Stimulated activated CD4-positive, alpha-beta T cell treated with anti-CD3 and anti-CD28 coated beads, Interleukin-15, amount 100 ng/mL, for 48 hours (primary cell): ENCODE measurements around the gene RREB1.

Experiments
- DNase-seq, 2 donors: peaks; one replicate each; pipeline ENCODE4 v3.0.0-alpha.2; 2020; ENCODE audit warnings: low read depth in 2 of 2

The RREB1 gene

DNA sequence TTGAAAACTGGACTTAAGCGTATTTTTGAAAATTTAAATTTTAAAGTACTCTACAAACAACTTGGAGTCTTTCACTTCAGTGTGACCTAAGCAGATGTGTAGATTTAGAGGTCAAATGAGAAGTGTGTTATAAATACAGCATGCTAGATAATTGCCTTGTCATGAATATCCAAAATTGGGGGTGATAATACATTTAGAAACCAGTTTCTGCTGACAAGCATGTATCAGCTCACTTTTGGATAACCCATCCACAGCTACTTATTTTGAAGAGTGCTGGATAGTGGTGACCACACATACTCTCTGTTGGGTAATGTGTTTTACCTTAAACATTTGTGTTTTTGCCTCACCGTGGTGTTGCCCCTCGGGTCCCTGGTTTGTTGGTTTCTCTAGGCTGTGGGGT is 14.9 kb downstream of the RREB1 start:
- DNase-seq = no peak

GRCh38 chr6:7124114-7124513 is 16.4 kb downstream of the RREB1 start:
- DNase-seq = no peak

GRCh38 chr6:7124636-7125035 is 16.9 kb downstream of the RREB1 start:
- no peak for DNase-seq

GRCh38 chr6:7125290-7125689 is 17.5 kb downstream of the RREB1 start:
- no peak for DNase-seq

- DNase-seq = no peak
These were observed 19.0 kb downstream of the RREB1 start for GRCh38 chr6:7126754-7127153.

DNA sequence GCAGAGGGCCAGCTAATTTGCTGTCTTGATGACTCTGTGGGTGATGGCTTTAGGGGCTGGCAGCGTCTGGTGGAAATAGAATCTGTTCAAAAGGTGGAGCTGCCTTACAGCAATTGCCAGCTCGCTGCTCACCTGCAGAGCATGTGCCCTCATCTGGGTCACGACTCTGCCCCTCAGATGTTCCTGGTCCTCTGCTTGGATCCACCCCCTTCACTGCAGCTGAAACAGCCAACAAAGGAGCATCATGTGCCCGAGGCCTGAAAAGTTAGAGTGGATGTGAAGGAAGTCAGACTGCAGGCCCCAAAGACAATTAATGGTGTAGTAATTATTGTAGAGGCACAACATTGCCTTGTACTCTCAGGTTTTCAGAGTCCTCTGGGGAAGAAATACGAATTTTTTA is 19.9 kb downstream of the RREB1 start:
- DNase-seq = no peak

- DNase-seq = no peak
These were observed 21.6 kb downstream of the RREB1 start for GRCh38 chr6:7129360-7129759.

DNA sequence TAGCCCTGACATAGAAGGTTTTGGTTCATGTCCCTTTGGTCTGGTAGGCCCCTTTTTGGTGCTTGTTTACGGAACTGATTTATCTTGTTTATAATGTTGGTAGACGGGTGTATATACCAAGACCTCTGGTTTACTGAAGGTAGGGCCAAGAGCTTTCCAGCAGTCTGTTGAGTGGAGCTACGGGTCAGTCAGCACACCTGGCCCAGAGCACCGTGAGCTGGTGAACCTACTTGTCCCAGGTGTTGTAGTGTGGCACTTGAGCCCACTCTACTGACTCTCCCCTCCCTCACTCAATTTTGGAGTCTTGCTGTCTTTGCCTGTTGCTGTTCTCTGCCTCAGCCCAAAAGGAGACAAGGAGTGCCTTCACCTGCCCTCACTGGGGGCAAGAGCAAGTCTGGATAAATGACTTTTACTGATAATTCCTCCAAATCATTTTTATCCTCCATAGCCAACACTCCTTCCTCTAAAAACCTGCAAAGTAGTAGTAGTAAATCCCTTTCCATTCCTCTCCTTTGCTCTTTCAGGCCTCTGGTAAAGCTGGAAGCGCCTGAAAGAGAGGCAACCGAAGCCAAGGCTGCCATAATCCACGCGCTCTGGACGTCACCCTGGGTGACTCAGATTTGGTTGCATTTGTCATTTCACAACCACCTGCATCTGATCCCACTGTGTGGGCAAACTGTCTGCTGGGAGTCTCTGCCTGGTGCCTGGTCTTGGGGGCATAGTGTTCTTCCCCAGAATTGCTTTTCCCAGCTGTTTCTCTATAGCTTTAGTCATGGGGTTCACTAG is 22.2 kb downstream of the RREB1 start:
- DNase-seq = no peak

DNA sequence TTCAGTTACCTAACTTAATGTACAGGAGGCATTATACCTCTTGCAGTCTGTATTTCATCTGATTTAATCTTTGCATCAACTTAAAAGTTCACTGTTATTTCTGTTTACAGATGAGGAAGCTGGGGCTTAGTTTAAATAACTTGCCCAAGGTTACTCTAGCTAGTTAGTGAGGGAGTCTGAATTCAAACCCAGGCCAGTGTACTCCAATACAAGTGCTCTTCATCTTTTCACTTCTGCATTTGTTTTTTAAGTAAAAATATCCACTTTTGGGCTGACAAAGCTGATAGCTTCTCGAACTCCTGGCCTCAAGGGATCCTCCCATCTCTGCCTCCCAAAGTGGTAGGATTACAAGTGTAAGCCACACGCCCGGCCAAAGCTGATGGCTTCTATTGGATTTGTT is 23.6 kb downstream of the RREB1 start:
- no peak for DNase-seq

DNA sequence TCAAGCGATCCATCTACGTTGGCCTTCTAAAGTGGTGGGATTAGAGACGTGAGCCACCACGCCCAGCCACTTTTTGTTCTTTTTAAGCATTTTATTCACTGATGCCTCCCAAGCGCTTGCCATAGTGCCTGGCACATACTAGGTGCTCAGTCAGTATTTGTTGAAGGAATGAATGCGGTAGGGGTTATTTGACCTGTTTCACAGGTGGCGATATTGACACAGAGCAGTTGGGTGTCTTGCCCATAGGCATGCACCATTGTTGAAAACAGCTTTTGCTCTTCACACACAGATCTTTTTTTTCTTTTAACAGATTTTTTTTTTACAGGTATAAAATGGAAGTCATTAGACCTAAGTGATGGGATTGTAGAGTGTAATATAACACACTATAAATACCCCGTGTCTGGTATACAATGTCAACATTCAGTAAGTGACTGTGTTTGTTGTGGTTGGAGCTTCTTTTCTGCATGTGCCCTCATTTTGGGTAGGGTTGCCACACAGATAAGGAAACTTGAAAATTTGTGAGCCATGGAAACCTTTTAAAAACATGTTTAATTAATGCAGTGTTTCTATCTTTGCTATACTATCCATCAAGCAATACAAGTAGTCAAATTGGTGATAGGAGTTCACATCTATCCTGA is 24.8 kb downstream of the RREB1 start:
- no peak for DNase-seq

GRCh38 chr6:7134999-7135745 is 27.4 kb downstream of the RREB1 start:
- no peak for DNase-seq

GRCh38 chr6:7135755-7136154 is 28.0 kb downstream of the RREB1 start:
- DNase-seq = no peak

DNA sequence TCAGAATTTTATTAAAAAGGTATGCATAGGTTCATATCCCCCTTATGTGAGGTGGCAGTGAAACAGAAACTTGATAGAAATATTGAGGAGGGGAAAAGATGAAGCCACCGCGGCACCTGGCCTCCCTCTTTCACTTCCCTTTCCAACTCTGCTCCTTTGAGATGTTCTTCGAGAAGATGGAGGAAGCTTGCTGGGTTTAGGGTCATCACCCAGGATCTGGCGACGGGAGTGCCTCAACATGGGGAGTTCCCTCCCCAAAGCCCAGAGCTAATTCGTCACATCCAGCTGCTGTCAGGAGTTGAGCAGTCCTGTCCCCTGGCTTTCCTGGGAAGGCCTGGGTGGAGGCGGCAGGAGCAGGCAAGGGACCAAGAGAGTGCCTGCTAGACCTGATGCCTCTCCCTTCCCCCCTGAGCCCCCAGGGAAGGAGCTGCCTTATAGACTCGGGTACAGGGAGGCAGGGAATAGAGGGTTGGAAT is 29.1 kb downstream of the RREB1 start:
- DNase-seq = no peak

- peak; percentile 56 to 59 for DNase-seq
These were observed 29.7 kb downstream of the RREB1 start for GRCh38 chr6:7137335-7138045.

DNA sequence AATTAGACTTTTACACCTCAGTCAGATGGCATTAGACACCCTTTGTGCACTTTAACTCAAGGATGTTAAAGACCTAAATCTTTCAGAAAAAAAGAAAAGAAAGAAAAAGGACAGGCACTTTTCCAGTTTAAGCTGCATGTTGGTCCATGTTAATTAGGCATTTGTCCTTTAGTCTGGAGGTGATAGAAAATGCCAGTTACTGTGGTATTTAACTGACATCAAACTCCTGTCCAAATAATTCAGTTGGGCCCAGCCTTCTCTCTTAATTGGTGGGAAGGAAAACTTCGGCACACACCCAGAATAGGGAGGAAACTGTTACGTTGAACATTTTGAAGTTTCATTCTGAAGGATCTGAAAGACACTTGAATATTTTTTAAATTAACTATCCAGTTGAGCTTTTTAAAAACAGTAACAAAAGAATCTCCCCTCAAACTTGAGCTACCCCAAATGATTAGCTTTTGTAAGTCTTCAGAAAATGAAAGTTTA is 30.3 kb downstream of the RREB1 start:
- DNase-seq = no peak

DNA sequence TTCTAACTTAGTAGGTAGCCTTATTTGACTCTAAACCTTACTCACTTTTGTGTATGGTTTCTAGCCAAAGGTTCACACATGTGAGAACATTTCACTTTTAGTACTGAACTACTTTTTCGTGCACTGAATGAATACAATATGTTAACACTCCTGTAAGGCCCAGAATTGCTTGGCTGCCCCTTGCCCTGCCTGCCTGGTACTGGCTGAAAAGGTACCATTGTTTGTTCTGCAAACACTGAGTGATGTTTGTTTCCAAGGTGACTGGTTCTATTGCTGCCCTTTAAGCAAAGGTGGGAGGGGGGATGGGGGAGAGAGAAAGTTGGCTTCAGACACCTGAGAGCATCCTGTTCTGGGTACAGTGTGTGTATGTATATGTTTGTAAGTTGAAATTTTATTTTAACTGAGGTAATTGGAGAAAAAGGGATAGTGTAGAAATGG is 31.2 kb downstream of the RREB1 start:
- DNase-seq = no peak

GRCh38 chr6:7139835-7140470 is 32.2 kb downstream of the RREB1 start:
- no peak for DNase-seq

DNA sequence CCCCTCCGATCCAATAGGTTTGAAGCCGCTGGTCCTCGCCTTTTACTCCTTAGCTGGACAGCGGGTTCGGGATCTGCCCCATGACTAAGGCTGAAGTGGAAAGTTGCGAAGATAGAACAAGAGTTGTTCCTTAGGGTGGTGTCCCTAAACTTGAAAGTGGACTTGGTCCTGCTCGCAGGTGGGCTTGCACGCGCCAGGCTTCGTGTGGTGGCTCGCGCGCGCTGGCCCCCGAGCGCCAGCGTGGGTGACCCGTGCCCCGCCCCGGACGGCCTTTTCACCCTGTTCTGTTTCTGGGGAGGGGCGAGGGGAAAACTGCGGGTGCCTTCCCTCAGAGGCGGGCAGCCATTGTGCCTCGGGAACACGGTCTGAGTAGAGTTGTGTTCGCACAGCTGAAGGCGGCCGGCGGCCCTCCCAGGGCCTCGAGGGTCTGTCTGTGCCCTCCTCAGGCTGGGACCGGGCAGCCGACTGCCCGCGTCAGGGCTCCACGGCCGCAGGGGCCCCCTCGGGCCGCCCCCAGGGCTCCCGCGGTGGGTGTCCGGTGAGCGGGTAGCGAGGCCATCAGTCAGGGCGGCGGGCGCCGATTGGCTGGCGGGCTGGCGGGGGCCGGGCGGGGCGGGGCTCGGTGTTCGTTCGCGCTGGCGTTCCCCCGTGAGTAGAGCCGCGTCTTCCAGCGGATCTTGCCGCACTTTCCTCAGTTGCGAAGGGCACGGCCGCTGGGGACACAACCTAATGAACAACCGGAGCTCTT is 33.0 kb downstream of the RREB1 start:
- peak; percentile 61 to 72 for DNase-seq

DNA sequence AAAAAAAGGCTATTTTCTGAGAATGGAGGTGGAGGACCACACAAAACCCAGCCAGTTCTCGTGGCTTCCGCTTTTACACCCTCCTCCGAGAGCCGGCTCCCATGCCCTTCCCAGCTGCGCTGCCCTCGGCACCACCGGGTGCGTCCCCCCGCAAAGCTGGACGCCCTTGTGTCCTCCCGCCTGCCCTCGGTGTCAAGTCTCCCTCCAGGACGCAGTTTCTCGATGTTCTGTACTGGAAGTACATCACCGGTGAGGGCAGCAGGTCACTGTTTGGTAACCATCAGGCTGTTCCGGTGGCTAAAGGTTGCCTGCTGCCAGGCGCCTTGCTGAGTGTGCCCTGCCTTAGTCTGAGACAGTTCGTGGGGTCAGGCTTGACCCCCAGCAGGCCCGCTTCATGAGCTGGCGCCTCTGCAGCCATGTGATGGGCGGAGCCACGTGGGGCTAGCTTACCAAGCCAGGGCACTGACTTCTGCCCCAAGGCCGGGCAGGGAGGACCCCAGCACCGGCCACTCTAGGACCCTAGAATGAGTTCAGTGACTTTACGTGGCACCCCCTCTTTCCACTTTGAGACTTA is 34.6 kb downstream of the RREB1 start:
- no peak for DNase-seq

DNA sequence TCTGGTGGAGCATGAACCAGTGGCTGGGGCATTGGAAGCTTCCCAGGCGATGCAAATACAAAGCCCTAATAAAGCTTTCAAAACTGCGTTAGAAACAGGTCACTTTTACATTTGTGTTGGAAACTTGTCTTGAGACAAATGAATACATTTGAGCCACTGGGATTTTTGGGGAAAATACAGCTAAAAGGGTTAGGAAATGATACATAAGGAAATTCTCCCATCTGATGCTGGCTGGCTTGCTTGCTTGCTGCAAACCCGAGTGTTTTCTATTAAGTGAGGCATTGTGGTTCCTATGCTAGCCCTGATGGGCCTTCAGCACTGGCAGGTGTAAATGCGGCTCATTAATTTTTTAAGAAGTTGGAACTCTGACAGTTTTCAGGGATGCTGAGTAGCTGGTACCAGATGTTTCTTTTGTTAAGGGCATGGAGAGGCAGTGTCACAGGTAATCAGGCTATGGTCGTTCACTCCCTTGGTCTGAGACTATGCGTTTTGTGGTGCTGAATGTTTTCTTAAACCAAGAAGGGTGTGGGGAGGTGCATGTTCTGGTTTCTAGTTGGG is 35.2 kb downstream of the RREB1 start:
- DNase-seq = no peak
